ENCODE results near the gene GPI. TPM values are rescaled to one million over a fixed set of nuclear protein-coding genes. Genes with fewer than 3 reads are reported as not detected.

Gene GPI
- total and polyA plus RNA-seq, 2 donors (not counting 3 experiments of a cell fraction or from before 2014, with no cell fraction given), result 131 to 273 TPM

GRCh38 chr19:34332027-34332760 lies 32.8 kb upstream of the GPI start:
- peaks cover 10 to 13% of the 10 kb centered on the region in 2 experiments for H3K36me3 ChIP-seq (ENCODE audit: control insufficient read depth in 2 of 2, extremely low read depth in 1 of 2, insufficient read depth in 2 of 2, low read length in 2 of 2)
- FAIRE-seq (peak; percentile 86), DNase-seq (ENCODE audit: low read depth, low spot score) (peak; percentile 94)
- no peak for TF ChIP-seq CTCF (IDR thresholded peaks at IDR 0.05; ENCODE audit: extremely low read depth in 1 of 2, insufficient read depth in 1 of 2, low read depth in 1 of 2, low read length in 2 of 2)
- TF ChIP-seq FOS (IDR thresholded peaks at IDR 0.05; ENCODE audit: borderline replicate concordance, insufficient read depth, low read length), result peak; percentile 81
- peak; percentile 35 for TF ChIP-seq POLR2A (IDR thresholded peaks at IDR 0.05; ENCODE audit: low read depth, low read length)
- peak overlapping the region; percentile 87 for H3K27ac ChIP-seq (ENCODE audit: insufficient read depth, low read depth, low read length)
- CTCF ChIA-PET, result interaction anchor here (0.9 to 2.8 kb wide), 10 partner anchors 9 to 71 kb away, joined by 3 to 9 read pairs (median 3); no protein-coding TSS in a partner anchor
- H3K27me3 ChIP-seq (ENCODE audit: control insufficient read depth in 2 of 2, insufficient read depth in 2 of 2, low read length in 2 of 2), result no peaks in the 10 kb centered on the region
- POLR2A ChIA-PET, result interaction anchor here (0.7 to 1.5 kb wide), 3 partner anchors 12 to 65 kb away, joined by 3 to 6 read pairs (median 5); no protein-coding TSS in a partner anchor
- H3K9me1 ChIP-seq (replicated peaks; ENCODE audit: control insufficient read depth, extremely low read depth, insufficient read depth, low read length), result no peaks in the 10 kb centered on the region
- H3K4me2 ChIP-seq (ENCODE audit: insufficient read depth, low read length), result peak overlapping the region; percentile 80
- H3K79me2 ChIP-seq (ENCODE audit: control insufficient read depth, insufficient read depth, low read length), result no peaks in the 10 kb centered on the region
- no peaks in the 10 kb centered on the region for H4K20me1 ChIP-seq (replicated peaks; ENCODE audit: control insufficient read depth, extremely low read depth, insufficient read depth, low read length)
- H3K4me3 ChIP-seq (replicated peaks in 1 of 3; ENCODE audit: insufficient read depth in 1 of 3, low read depth in 1 of 3, low read length in 3 of 3), result peak overlapping the region in 1 of 3 experiments; percentile 4
- no peaks in the 10 kb centered on the region for H3K9me3 ChIP-seq (replicated peaks; ENCODE audit: control insufficient read depth, insufficient read depth, low read length)
- intact Hi-C loops (cut with micrococcal nuclease), result loop anchor here (1.0 kb wide), 4 partner anchors 13 to 78 kb away; partner anchors contain the start of gene GARRE1
- dilution Hi-C loops (cut with MboI; ENCODE audit: extremely low pct_ligation_motif_present, low sequenced_read_pairs), result no loop called here
- H2AFZ ChIP-seq (ENCODE audit: low read depth, low read length), result no peak overlapping the region
- TSS peak; percentile 86 for BruUV-seq (replicated peaks)
- peak overlapping the region; percentile 56 for H3K9ac ChIP-seq (replicated peaks; ENCODE audit: extremely low read depth, insufficient read depth, low read length)
- H3K4me1 ChIP-seq (ENCODE audit: control insufficient read depth, extremely low read depth, insufficient read depth, low read length), result peaks cover 47% of the 10 kb centered on the region

GRCh38 chr19:34335914-34336313 lies 29.1 kb upstream of the GPI start:
- Histone ChIP-seq H3K79me2 (ENCODE audit: control insufficient read depth, insufficient read depth, low read length) (no peaks in the 10 kb centered on the region), H3K4me3 (replicated peaks in 1 of 3; ENCODE audit: insufficient read depth in 1 of 3, low read depth in 1 of 3, low read length in 3 of 3) (no peak overlapping the region), H3K36me3 (ENCODE audit: control insufficient read depth in 2 of 2, extremely low read depth in 1 of 2, insufficient read depth in 2 of 2, low read length in 2 of 2) (peaks cover 18 to 34% of the 10 kb centered on the region in 2 experiments), H4K20me1 (replicated peaks; ENCODE audit: control insufficient read depth, extremely low read depth, insufficient read depth, low read length) (no peaks in the 10 kb centered on the region), H3K9me1 (replicated peaks; ENCODE audit: control insufficient read depth, extremely low read depth, insufficient read depth, low read length) (no peaks in the 10 kb centered on the region), H3K9ac (replicated peaks; ENCODE audit: extremely low read depth, insufficient read depth, low read length) (no peak overlapping the region), H2AFZ (ENCODE audit: low read depth, low read length) (no peak overlapping the region), H3K4me2 (ENCODE audit: insufficient read depth, low read length) (no peak overlapping the region), H3K9me3 (replicated peaks; ENCODE audit: control insufficient read depth, insufficient read depth, low read length) (no peaks in the 10 kb centered on the region), H3K27ac (ENCODE audit: insufficient read depth, low read depth, low read length) (no peak overlapping the region), H3K4me1 (ENCODE audit: control insufficient read depth, extremely low read depth, insufficient read depth, low read length) (peaks cover 35% of the 10 kb centered on the region), H3K27me3 (ENCODE audit: control insufficient read depth in 2 of 2, insufficient read depth in 2 of 2, low read length in 2 of 2) (no peaks in the 10 kb centered on the region)
- TF ChIP-seq MYC (IDR thresholded peaks at IDR 0.05; ENCODE audit: low read depth, low read length) (no peak), POLR2AphosphoS5 (IDR thresholded peaks at IDR 0.05; ENCODE audit: insufficient read depth, low read depth, low read length) (no peak), EZH2 (IDR thresholded peaks at IDR 0.05; ENCODE audit: borderline replicate concordance, low read depth, low read length, severe bottlenecking) (no peak), MAX (IDR thresholded peaks at IDR 0.05; ENCODE audit: insufficient read depth, insufficient read length) (no peak), CTCF (IDR thresholded peaks at IDR 0.05; ENCODE audit: extremely low read depth in 1 of 2, insufficient read depth in 1 of 2, low read depth in 1 of 2, low read length in 2 of 2) (no peak), FOS (IDR thresholded peaks at IDR 0.05; ENCODE audit: borderline replicate concordance, insufficient read depth, low read length) (no peak), JUN (IDR thresholded peaks at IDR 0.05; ENCODE audit: borderline replicate concordance, insufficient read depth, insufficient read length, low read depth) (no peak), GATA2 (IDR thresholded peaks at IDR 0.05; ENCODE audit: insufficient read depth, insufficient read length, low read depth, low read length) (no peak), POLR2A (IDR thresholded peaks at IDR 0.05; ENCODE audit: low read depth, low read length) (no peak)
- DNase-seq (ENCODE audit: low read depth, low spot score), result no peak
- CTCF ChIA-PET, result interaction anchor here (0.6 to 1.9 kb wide), 25 partner anchors 8 to 142 kb away, joined by 3 to 8 read pairs (median 4); no protein-coding TSS in a partner anchor
- BruUV-seq (replicated peaks), result no TSS peak
- dilution Hi-C loops (cut with MboI; ENCODE audit: extremely low pct_ligation_motif_present, low sequenced_read_pairs) (no loop called here), intact Hi-C loops (cut with micrococcal nuclease) (loop anchor here (1.0 kb wide), 2 partner anchors 82 to 116 kb away; partner anchors contain the start of gene GARRE1)
- POLR2A ChIA-PET, result no interaction called here
- no peak for FAIRE-seq
